AG10803 (cell line): Measurements from ENCODE around the gene MFSD6.
A peak's percentile ranks its signal among the peaks of the same experiment; 100 is the strongest.
"Not testable (repeated sequence)": the region's sequence is repeated elsewhere in the genome, so short reads cannot be mapped to it uniquely, and the experiment has no call there.

Experiments used
- DNase-seq: peaks from one replicate; pipeline ENCODE4 v3.0.0; 2010; ENCODE audit warnings: low read depth
- H3K4me3 ChIP-seq: 2 replicates; pipeline ENCODE4 v1.5.1; 2011; ENCODE audit warnings: mild to moderate bottlenecking, low read length, control low read depth
- TF ChIP-seq, protein P1 (sequence below): conservative IDR thresholded peaks from 2 replicates; pipeline ENCODE4 v1.5.1; 2011; ENCODE audit warnings: mild to moderate bottlenecking, low read length, control low read depth, inconsistent platforms

The MFSD6 gene

GRCh38 chr2:190407662-190408537 lies at the start of gene MFSD6:
MFSD6 (plus strand) TSS chr2:190408355; CDS start chr2:190436030, 27,675 bp downstream.
- peak; percentile 5 for DNase-seq
- peak within 1 kb of the TSS; percentile 63 for H3K4me3 ChIP-seq
- TF ChIP-seq, protein P1, sequence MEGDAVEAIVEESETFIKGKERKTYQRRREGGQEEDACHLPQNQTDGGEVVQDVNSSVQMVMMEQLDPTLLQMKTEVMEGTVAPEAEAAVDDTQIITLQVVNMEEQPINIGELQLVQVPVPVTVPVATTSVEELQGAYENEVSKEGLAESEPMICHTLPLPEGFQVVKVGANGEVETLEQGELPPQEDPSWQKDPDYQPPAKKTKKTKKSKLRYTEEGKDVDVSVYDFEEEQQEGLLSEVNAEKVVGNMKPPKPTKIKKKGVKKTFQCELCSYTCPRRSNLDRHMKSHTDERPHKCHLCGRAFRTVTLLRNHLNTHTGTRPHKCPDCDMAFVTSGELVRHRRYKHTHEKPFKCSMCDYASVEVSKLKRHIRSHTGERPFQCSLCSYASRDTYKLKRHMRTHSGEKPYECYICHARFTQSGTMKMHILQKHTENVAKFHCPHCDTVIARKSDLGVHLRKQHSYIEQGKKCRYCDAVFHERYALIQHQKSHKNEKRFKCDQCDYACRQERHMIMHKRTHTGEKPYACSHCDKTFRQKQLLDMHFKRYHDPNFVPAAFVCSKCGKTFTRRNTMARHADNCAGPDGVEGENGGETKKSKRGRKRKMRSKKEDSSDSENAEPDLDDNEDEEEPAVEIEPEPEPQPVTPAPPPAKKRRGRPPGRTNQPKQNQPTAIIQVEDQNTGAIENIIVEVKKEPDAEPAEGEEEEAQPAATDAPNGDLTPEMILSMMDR = no peak

DNA sequence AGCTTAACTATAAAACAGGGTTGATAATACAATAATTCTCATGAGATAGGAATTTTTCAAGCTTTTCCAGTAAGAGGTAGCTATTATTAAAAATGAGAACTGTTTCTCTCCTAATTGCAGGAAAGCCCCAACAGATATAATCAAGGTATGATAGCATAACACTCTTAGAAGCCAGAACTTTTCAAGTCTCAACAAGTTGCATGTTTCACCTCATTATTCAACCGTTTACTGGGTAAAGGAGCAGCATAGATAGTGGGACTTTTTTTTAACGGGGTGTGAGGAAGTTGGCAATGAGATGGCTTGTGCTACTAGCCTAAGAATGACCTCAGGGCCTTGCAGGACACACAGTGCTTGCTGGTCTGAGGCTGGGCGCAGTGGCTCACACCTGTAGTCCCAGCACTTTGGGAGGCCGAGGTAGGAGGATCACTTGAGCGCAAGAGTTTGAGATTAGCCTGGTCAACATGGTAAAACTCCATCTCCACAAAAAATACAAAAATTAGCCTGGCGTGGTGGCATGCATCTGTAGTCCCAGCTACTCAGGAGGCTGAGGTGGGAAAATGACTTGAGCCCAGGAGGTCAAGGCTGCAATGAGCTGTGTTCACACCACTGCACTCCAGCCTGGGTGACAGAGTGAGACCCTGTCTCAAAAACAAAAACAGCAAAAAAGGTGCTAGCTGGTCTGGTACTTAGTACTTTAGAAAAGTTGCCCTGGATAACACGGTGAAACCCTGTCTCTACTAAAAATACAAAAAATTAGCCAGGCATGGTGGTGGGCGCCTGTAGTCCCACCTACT lies 49.3 kb upstream of the MFSD6 start:
- H3K4me3 ChIP-seq, DNase-seq: not testable (repeated sequence)

DNA sequence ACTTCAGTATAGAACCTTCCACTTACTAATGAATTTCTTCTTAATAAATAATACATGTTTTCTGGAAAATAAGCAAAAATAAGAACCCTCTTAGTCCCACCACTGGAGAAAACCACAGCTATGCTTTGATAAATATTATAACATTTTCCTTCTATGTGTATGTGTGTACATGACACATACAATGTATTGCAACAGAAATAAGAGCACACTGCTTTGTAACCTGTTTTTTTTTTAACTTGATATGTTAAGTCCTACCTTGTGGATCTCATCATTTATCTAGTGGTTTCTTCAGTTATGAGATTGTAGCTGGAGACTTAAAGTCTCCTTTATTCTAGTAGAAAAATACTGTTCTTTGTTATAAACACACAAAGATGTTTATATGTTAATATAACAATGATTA lies 47.6 kb upstream of the MFSD6 start:
- DNase-seq = no peak
- TF ChIP-seq, protein P1 = no peak
- H3K4me3 ChIP-seq = no peak overlapping the region

- TF ChIP-seq, protein P1 = no peak
- no peak overlapping the region for H3K4me3 ChIP-seq
Observed at GRCh38 chr2:190360965-190361364, 47.2 kb upstream of the MFSD6 start.

GRCh38 chr2:190361572-190361971 lies 46.6 kb upstream of the MFSD6 start:
- H3K4me3 ChIP-seq = no peak overlapping the region
- TF ChIP-seq, protein P1 = no peak
- DNase-seq = no peak

More at GRCh38 chr2:190360965-190361364, 47.2 kb upstream of the MFSD6 start:
- no peak for DNase-seq

- no peak for DNase-seq
- no peak overlapping the region for H3K4me3 ChIP-seq
- TF ChIP-seq, protein P1 = no peak
Observed at GRCh38 chr2:190362894-190363293, 45.3 kb upstream of the MFSD6 start.

- DNase-seq = no peak
- TF ChIP-seq, protein P1 = no peak
- H3K4me3 ChIP-seq = no peak overlapping the region
Observed at GRCh38 chr2:190365499-190366204, 42.5 kb upstream of the MFSD6 start.
